ENCODE data around the gene FAM107B. TPM values are rescaled to one million over a fixed set of nuclear protein-coding genes. Genes with fewer than 3 reads are reported as not detected.
"Not testable (repeated sequence)": the region's sequence is repeated elsewhere in the genome, so short reads cannot be mapped to it uniquely, and the experiment has no call there.

Gene FAM107B
- total RNA-seq, 3 donors from 2014 or later, result 30.8 to 56.1 (median 51.8) TPM

DNA sequence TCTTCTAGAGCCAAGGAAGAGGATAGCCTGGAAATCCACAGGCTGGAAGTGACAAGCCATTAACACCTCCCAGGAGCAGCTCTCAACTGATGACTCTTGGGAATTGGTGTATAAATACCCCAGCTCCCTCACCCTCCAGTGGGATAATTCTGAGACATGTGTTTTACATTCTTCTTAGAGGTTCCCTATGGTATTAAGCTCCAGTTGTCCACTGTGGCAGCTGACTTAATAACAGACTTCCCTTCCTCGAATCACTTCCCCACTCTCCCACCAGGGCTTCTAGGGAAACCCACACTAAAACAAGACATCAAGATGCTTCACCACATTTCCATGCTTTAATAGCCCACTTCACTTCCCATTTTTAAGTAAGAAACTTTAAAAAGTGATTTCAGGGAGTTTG is 47.2 kb downstream of the FAM107B start:
- no peaks in the 10 kb centered on the region for H3K9me3 ChIP-seq
- H3K4me3 ChIP-seq, result no peak overlapping the region
- no peak for TF ChIP-seq POLR2AphosphoS5 (IDR thresholded peaks at IDR 0.05)
- no peak for TF ChIP-seq POLR2A (IDR thresholded peaks at IDR 0.05)
- TF ChIP-seq, protein P1, sequence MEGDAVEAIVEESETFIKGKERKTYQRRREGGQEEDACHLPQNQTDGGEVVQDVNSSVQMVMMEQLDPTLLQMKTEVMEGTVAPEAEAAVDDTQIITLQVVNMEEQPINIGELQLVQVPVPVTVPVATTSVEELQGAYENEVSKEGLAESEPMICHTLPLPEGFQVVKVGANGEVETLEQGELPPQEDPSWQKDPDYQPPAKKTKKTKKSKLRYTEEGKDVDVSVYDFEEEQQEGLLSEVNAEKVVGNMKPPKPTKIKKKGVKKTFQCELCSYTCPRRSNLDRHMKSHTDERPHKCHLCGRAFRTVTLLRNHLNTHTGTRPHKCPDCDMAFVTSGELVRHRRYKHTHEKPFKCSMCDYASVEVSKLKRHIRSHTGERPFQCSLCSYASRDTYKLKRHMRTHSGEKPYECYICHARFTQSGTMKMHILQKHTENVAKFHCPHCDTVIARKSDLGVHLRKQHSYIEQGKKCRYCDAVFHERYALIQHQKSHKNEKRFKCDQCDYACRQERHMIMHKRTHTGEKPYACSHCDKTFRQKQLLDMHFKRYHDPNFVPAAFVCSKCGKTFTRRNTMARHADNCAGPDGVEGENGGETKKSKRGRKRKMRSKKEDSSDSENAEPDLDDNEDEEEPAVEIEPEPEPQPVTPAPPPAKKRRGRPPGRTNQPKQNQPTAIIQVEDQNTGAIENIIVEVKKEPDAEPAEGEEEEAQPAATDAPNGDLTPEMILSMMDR (IDR thresholded peaks at IDR 0.05), result no peak
- no peaks in the 10 kb centered on the region for H3K4me1 ChIP-seq
- no peak overlapping the region for H3K27ac ChIP-seq
- H3K27me3 ChIP-seq, result no peaks in the 10 kb centered on the region
- intact Hi-C loops (cut with DNase I; ENCODE audit: low total_unique reads), result no loop called here
- H3K36me3 ChIP-seq, result no peaks in the 10 kb centered on the region
- no peak for DNase-seq (ENCODE audit: low spot score in 2 of 2)

DNA sequence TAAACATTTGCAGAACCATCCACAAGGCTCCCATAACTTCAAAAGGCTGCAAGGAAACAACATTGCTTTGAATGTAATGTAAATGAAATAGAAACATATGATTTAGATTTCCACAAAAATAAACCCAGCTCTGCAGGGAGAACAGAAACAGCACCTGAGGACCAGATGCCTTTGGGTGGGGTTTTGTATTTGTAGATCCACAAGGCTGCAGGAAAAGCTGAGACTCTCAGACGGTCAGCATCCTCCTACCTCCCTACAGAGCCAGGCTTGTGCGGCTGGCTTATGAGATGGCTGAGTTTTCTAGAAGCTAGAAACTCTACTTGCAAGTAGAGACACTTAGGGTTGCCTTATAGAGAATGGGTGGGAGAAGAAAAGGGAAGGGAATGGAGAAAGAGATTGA is 49.8 kb downstream of the FAM107B start:
- Histone ChIP-seq H3K4me3 (no peak overlapping the region), H3K4me1 (no peaks in the 10 kb centered on the region), H3K36me3 (no peaks in the 10 kb centered on the region), H3K9me3 (no peaks in the 10 kb centered on the region), H3K27ac (no peak overlapping the region), H3K27me3 (no peaks in the 10 kb centered on the region)
- no peak for DNase-seq (ENCODE audit: low spot score in 2 of 2)
- intact Hi-C loops (cut with DNase I; ENCODE audit: low total_unique reads), result no loop called here
- TF ChIP-seq POLR2AphosphoS5 (IDR thresholded peaks at IDR 0.05) (no peak), POLR2A (IDR thresholded peaks at IDR 0.05) (no peak)
- TF ChIP-seq, protein P1 (IDR thresholded peaks at IDR 0.05), result no peak

DNA sequence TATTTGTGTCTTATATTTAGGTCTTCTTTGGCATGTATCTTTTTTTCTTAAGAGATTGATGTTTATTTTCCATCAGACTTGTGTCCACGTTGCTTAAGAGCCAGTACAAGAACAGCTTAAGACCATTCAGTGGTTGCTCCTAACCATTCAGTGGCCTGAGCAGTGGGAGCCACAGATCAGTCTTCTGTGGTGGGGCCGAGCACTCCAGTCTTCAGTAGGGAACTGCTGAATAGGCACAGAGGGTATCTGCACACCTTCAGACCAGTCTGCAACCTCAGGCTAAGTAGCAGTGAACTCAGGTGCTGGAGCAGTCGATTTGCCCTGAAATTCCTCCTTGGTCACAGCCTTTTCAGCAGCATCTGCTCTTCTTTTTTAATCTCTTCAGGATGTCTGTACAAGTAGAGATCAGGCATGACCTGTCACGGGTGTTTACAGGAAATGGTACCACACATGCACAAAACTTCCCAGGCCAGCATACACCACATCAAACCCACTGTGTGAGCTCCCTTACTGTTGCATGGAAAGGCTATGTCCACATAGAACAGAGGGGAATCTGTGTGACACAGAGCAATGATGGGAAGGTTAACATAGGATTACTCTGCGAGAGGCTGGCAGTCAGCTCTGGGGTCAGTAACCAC is 51.5 kb downstream of the FAM107B start:
- intact Hi-C loops (cut with DNase I; ENCODE audit: low total_unique reads), result no loop called here
- Histone ChIP-seq H3K4me1 (no peaks in the 10 kb centered on the region), H3K36me3 (no peaks in the 10 kb centered on the region), H3K27me3 (no peaks in the 10 kb centered on the region), H3K27ac (no peak overlapping the region), H3K9me3 (no peaks in the 10 kb centered on the region), H3K4me3 (no peak overlapping the region)
- TF ChIP-seq POLR2A (IDR thresholded peaks at IDR 0.05) (no peak), POLR2AphosphoS5 (IDR thresholded peaks at IDR 0.05) (no peak)
- TF ChIP-seq, protein P1 (IDR thresholded peaks at IDR 0.05), result no peak
- DNase-seq (ENCODE audit: low spot score in 2 of 2), result no peak

DNA sequence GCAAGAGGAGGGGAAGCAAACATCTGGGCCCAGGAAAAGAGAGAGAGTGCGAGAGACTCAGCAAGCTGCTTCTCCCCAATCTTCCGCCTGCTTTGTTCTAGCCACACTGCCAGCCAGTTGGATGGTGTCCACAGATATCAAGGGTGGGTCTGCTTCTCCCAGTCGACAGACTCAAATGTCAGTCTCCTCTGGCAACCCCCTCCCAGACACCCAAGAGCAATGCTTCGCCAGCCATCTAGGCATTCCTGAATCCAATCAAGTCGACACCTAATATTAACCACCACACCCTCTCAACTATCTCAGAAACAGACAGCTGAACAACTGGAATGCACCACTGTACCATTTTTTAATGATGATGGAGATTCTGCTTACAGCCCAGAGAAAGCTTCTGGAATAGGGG is 57.1 kb downstream of the FAM107B start:
- H3K27me3 ChIP-seq, result no peaks in the 10 kb centered on the region
- H3K27ac ChIP-seq, result no peak overlapping the region
- H3K36me3 ChIP-seq, result no peaks in the 10 kb centered on the region
- TF ChIP-seq, protein P1 (IDR thresholded peaks at IDR 0.05), result no peak
- TF ChIP-seq POLR2AphosphoS5 (IDR thresholded peaks at IDR 0.05) (no peak), POLR2A (IDR thresholded peaks at IDR 0.05) (no peak)
- H3K4me3 ChIP-seq, result no peak overlapping the region
- H3K9me3 ChIP-seq, result no peaks in the 10 kb centered on the region
- H3K4me1 ChIP-seq, result no peaks in the 10 kb centered on the region
- DNase-seq (ENCODE audit: low spot score in 2 of 2), result no peak
- intact Hi-C loops (cut with DNase I; ENCODE audit: low total_unique reads), result no loop called here

DNA sequence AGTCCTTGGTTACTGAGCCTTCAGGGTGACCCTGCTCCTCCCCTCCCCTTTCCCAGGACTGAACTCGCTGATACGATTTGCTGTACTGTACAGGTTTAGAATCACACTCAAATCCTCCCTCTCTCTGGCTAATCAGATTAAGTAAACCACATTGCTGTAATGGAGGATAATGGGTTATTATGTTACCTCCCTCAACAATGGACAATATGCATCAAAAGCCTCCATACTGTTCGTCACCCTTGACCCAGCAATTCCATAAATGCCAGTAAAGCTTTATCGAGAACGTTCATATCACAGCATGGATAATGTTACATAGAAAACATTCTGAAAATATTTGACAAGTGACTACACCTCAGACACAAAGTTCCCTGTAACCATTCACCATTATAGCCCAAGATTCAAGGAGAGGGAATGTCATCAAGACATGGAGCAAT is 61.7 kb downstream of the FAM107B start:
- H3K36me3 ChIP-seq, result no peaks in the 10 kb centered on the region
- TF ChIP-seq, protein P1 (IDR thresholded peaks at IDR 0.05), result no peak
- TF ChIP-seq POLR2AphosphoS5 (IDR thresholded peaks at IDR 0.05), result no peak
- no peak for TF ChIP-seq POLR2A (IDR thresholded peaks at IDR 0.05)
- intact Hi-C loops (cut with DNase I; ENCODE audit: low total_unique reads), result no loop called here

DNA sequence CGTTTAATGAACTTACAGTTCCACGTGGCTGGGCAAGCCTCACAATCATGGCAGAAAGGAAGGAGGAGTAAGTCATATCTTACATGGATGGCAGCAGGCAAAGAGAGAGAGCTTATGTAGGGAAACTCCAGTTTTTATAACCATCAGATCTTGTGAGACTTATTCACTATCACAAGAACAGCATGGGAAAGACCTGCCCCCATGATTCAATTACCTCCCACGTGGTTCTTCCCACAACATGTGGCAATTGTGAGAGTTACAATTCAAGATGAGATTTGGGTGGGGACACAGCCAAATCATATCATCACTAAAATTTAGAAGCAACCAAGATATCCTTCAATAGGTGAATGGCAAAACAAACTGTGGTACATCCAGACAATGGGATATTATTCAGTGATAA is 65.4 kb downstream of the FAM107B start:
- H3K4me3 ChIP-seq; DNase-seq (ENCODE audit: low spot score in 2 of 2); H3K4me1 ChIP-seq; H3K9me3 ChIP-seq; H3K27ac ChIP-seq; H3K27me3 ChIP-seq; intact Hi-C loops (cut with DNase I; ENCODE audit: low total_unique reads); H3K36me3 ChIP-seq: not testable (repeated sequence)

More for the DNA sequence above, 61.7 kb downstream of the FAM107B start:
- H3K27ac ChIP-seq, result no peak overlapping the region
- no peaks in the 10 kb centered on the region for H3K4me1 ChIP-seq
- DNase-seq (ENCODE audit: low spot score in 2 of 2), result no peak
- no peaks in the 10 kb centered on the region for H3K9me3 ChIP-seq
- no peaks in the 10 kb centered on the region for H3K27me3 ChIP-seq
- H3K4me3 ChIP-seq, result no peak overlapping the region

All from breast epithelium (tissue), 4 donors.